MCF 10A (cell line): ENCODE data around the gene SLIT3. TPM values are rescaled to one million over a fixed set of nuclear protein-coding genes. Genes with fewer than 3 reads are reported as not detected.

Experiments used
- BruUV-seq: library from RNA; stranded (reverse); fragments of 400-500 nt; replicated peaks from 2 replicates; lab custom pipeline; 2021; lab: Mats Ljungman, UMichigan
- CTCF ChIA-PET: fragments of 300-600 bp; sonication (Branson Sonifier 250); formaldehyde crosslinking; extraction: SDS; loops from one replicate; lab custom pipeline; 2021; ENCODE audit warnings: antibody characterized with exemption, inconsistent platforms; lab: Yijun Ruan, JAX
- POLR2A ChIA-PET: fragments of 300-600, 350-650 bp; sonication (Branson Sonifier 250); formaldehyde crosslinking; extraction: SDS; loops from one replicate; lab custom pipeline; 2020; ENCODE audit warnings: antibody characterized with exemption, inconsistent platforms; lab: Yijun Ruan, JAX
- DNase-seq: peaks from one replicate; pipeline ENCODE4 v3.0.0-alpha.2; 2018; ENCODE audit not compliant: unreplicated experiment
- H3K27ac Mint-ChIP-seq: one replicate; pipeline ENCODE4 v1.8.0; 2022; ENCODE audit warnings: mild to moderate bottlenecking, low read depth, mixed read lengths; ENCODE audit not compliant: unreplicated experiment
- H3K27me3 Mint-ChIP-seq: one replicate; pipeline ENCODE4 v1.8.0; 2022; ENCODE audit warnings: mixed read lengths; ENCODE audit not compliant: insufficient read depth, unreplicated experiment
- H3K36me3 Mint-ChIP-seq: one replicate; pipeline ENCODE4 v1.8.0; 2022; ENCODE audit warnings: mild to moderate bottlenecking, moderate library complexity, mixed read lengths; ENCODE audit not compliant: insufficient read depth, unreplicated experiment
- H3K4me1 Mint-ChIP-seq: one replicate; pipeline ENCODE4 v1.8.0; 2022; ENCODE audit warnings: mixed read lengths; ENCODE audit not compliant: insufficient read depth, unreplicated experiment
- H3K4me3 Mint-ChIP-seq: one replicate; pipeline ENCODE4 v1.8.0; 2022; ENCODE audit warnings: mild to moderate bottlenecking, moderate library complexity, mixed read lengths; ENCODE audit not compliant: unreplicated experiment
- H3K9me3 Mint-ChIP-seq: one replicate; pipeline ENCODE4 v1.8.0; 2022; ENCODE audit warnings: mixed read lengths; ENCODE audit not compliant: unreplicated experiment
- CTCF ChIP-seq: fragments of 200-600 bp; IDR thresholded peaks from one replicate; pipeline ENCODE4 v1.8.0; 2022; ENCODE audit warnings: antibody characterized with exemption, mild to moderate bottlenecking; ENCODE audit not compliant: unreplicated experiment
- intact Hi-C: fragments of 100-400 bp; cut with micrococcal nuclease; formaldehyde crosslinking; loops from 2 replicates; pipeline ENCODE4 v1.14.1; 2022
- total RNA-seq: library from RNA; stranded (reverse); gene quantifications from 2 replicates; pipeline ENCODE4 v1.2.3, GENCODE V29; 2022

The SLIT3 gene
- total RNA-seq, 1 experiment from 2014 or later, result 0.89 TPM

- ChIA-PET CTCF (no interaction called here), POLR2A (no interaction called here)
- intact Hi-C loops, result no loop called here
- no peak for TF ChIP-seq CTCF
- peaks cover 72% of the 10 kb centered on the region for H3K27me3 Mint-ChIP-seq
- no peak for DNase-seq
- no peaks in the 10 kb centered on the region for H3K36me3 Mint-ChIP-seq
- BruUV-seq, result no TSS peak
- no peaks in the 10 kb centered on the region for H3K4me1 Mint-ChIP-seq
- no peaks in the 10 kb centered on the region for H3K9me3 Mint-ChIP-seq
- no peak overlapping the region for H3K4me3 Mint-ChIP-seq
- H3K27ac Mint-ChIP-seq, result no peak overlapping the region
Measured at GRCh38 chr5:168847511-168848073, 453.3 kb downstream of the SLIT3 start.

- peaks cover 71% of the 10 kb centered on the region for H3K27me3 Mint-ChIP-seq
- POLR2A ChIA-PET, result no interaction called here
- H3K9me3 Mint-ChIP-seq, result no peaks in the 10 kb centered on the region
- TF ChIP-seq CTCF, result no peak
- no peaks in the 10 kb centered on the region for H3K36me3 Mint-ChIP-seq
- no peaks in the 10 kb centered on the region for H3K4me1 Mint-ChIP-seq
- BruUV-seq, result no TSS peak
- no peak overlapping the region for H3K4me3 Mint-ChIP-seq
- CTCF ChIA-PET, result interaction anchor here (0.6 kb wide), 2 partner anchors 20 to 563 kb away, joined by 3 read pairs; no protein-coding TSS in a partner anchor
- no peak overlapping the region for H3K27ac Mint-ChIP-seq
- intact Hi-C loops, result no loop called here
- DNase-seq, result no peak
Measured at GRCh38 chr5:168844922-168845296, 456.0 kb downstream of the SLIT3 start.

- CTCF ChIA-PET, result interaction anchor here (0.6 to 0.7 kb wide), 3 partner anchors 11 to 562 kb away, joined by 3 read pairs; no protein-coding TSS in a partner anchor
- H3K27ac Mint-ChIP-seq, result no peak overlapping the region
- intact Hi-C loops, result no loop called here
- DNase-seq, result no peak
- BruUV-seq, result no TSS peak
- peaks cover 64% of the 10 kb centered on the region for H3K27me3 Mint-ChIP-seq
- no peaks in the 10 kb centered on the region for H3K9me3 Mint-ChIP-seq
- no peak overlapping the region for H3K4me3 Mint-ChIP-seq
- no peaks in the 10 kb centered on the region for H3K36me3 Mint-ChIP-seq
- TF ChIP-seq CTCF, result no peak
- POLR2A ChIA-PET, result interaction anchor here (0.7 kb wide), 1 partner anchor 60 kb away, joined by 3 read pairs; no protein-coding TSS in a partner anchor
- no peaks in the 10 kb centered on the region for H3K4me1 Mint-ChIP-seq
Measured at GRCh38 chr5:168844016-168844921, 456.7 kb downstream of the SLIT3 start.
